GM19351 (cell line): ENCODE measurements around the gene HOTAIR.

ENCODE experiments used
- ATAC-seq: cut with Tn5 transposase; IDR thresholded peaks from one replicate; pipeline ENCODE4 v1.9.1; 2021; ENCODE audit warnings: mild to moderate bottlenecking, moderate library complexity; ENCODE audit not compliant: unreplicated experiment

Gene HOTAIR

DNA sequence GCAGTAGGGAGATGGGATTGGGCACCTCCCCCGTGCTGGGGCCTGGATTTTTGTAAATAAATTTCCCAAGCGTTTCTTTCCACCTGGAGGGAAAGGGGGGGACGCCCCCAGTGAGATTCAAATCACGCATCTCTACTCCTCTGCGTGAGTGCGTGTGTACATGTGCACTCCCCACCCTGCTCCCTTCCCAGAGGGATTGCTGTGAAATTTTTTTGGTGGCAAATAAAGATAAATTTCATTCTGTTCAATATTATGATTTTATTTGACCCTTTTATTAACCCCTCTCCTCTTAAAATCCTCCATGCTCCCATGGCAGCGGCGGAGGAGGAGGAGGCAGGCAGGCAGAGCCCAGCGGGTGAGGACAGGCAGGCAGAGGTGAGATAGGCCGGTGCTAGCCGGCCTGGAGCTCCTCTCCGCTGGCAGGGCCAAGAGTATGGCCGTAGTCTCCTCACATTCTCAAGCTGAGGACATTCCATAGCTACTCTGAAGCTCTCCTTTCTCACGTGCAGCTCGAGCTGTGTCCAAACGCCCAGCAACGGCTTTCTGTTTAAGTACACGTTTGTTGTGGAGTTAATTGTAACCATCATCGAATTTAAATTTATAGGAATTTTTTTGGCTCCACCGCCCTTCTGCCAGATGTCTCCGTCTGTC is 1.5 kb upstream of the HOTAIR start:
- ATAC-seq: no peak

- no peak for ATAC-seq
These were observed 862 bp upstream of the HOTAIR start for GRCh38 chr12:53975479-53976152.

- ATAC-seq: no peak
These were observed 314 bp upstream of the HOTAIR start for GRCh38 chr12:53975064-53975471.

DNA sequence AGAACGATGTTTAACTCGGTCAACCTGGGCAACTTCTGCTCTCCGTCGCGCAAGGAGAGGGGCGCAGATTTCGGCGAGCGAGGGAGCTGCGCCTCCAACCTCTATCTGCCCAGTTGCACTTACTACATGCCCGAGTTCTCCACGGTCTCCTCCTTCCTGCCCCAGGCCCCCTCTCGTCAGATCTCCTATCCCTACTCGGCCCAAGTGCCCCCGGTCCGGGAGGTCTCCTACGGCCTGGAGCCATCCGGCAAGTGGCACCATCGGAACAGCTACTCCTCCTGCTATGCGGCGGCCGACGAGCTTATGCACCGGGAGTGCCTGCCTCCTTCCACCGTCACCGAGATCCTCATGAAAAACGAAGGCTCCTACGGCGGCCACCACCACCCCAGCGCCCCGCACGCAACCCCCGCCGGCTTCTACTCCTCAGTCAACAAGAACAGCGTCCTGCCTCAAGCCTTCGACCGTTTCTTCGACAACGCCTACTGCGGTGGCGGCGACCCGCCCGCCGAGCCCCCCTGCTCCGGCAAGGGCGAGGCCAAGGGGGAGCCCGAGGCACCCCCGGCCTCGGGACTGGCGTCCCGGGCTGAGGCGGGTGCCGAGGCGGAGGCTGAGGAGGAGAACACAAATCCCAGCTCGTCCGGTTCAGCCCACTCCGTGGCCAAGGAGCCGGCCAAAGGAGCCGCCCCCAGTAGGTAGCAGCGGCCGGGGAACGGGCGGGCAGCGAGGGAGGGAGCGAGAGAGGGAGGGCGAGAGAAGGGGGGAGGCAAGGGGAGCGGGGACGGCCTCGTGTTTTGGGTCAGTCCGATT is 1.3 kb downstream of the HOTAIR start:
- no peak for ATAC-seq

DNA sequence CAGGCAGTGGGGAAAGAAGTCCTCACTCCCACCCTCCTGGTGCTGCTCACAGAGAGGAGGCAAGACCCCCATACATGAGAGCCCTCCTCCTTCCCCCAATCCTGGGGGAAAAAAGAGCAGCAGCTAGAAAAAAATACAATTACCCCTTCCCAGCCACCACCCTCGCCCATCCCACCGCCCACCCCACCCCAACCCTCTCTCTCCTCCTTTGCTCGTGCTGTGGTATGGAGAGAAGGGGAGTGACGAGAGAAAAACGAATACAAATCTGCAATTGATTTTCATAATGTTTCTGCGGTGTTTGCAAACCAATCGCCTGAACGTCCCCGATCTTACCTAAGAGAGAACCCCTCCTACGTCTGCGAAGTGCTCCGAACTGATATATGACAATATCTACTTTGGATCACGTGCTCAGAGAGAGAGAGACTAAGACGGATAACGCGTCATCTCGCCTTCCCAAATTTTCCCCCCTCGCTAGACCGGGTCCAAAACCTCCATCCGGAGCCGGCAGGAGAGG is 2.0 kb downstream of the HOTAIR start, which contains the start of gene HOXC11:
HOXC11 (plus strand) TSS at position 405 of the 514 bp plus-strand sequence. CDS start 116 bp downstream, outside the sequence.
- no peak for ATAC-seq

DNA sequence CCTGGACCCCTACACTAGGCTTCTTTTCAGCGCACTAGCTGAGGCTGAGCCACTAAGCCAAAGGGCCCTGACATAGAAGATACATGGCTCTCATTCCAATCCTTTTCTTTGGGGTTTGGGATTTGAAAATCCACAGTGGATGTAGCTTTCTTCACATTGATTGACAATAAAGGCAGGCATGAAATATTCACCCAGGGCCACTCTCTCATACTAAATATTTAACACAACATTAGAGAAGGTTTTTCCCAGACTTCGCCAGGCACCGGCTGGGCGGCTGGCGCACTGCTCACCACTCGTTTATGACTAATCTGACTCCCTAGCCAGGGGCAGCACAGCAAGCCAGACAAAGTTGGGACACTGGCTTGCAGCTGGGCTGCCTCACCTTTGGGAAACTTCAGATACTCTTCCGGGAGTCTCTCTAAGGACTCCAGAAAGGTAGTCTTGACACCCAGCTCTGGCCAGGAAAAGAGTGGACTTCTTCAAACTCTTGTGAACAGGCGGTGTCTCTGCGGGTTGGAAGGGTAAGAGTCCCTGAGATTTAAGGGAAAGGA is 2.5 kb downstream of the HOTAIR start:
- no peak for ATAC-seq

GRCh38 chr12:53971686-53972085 is 3.1 kb downstream of the HOTAIR start:
- no peak for ATAC-seq

DNA sequence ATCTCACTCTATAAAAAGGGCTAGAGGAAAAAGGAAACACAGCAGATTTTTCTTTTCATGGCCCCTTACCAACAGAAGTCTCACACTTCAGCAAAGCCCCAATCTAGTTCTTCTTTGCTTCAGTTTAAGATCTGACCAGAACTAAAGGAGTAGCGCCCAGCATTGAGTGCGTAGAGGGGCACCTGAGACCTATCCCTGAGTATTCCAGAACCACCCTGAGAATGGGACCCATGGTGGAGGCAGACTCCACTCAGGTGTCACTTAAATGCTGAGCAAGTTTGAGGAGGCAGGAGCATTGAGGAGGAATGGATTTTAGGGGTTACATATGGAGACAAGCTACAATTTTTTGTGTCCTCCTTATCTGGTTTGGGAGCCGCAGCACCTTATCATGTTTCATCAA is 3.6 kb downstream of the HOTAIR start:
- no peak for ATAC-seq

DNA sequence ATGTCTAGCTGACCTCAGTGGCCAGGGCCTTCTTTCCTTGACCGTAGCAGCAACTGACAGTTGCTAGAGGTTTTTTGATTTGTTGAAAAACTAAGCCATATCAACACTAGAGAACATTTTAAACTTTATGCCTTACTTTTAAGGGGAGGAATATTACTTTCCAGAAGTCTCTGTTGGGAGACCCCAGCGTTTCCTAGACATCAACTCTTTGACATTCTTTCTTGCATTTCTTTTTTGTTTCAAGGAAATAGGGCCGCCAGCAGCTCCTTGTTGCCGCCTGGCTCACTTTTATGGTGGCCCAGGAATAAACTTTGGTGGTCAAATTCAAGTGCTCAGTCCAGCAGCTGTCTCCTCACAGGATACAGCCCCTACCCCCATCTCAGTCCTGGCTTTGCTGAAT is 4.3 kb downstream of the HOTAIR start:
- no peak for ATAC-seq

GRCh38 chr12:53969588-53970259 is 5.0 kb downstream of the HOTAIR start:
- ATAC-seq: no peak

DNA sequence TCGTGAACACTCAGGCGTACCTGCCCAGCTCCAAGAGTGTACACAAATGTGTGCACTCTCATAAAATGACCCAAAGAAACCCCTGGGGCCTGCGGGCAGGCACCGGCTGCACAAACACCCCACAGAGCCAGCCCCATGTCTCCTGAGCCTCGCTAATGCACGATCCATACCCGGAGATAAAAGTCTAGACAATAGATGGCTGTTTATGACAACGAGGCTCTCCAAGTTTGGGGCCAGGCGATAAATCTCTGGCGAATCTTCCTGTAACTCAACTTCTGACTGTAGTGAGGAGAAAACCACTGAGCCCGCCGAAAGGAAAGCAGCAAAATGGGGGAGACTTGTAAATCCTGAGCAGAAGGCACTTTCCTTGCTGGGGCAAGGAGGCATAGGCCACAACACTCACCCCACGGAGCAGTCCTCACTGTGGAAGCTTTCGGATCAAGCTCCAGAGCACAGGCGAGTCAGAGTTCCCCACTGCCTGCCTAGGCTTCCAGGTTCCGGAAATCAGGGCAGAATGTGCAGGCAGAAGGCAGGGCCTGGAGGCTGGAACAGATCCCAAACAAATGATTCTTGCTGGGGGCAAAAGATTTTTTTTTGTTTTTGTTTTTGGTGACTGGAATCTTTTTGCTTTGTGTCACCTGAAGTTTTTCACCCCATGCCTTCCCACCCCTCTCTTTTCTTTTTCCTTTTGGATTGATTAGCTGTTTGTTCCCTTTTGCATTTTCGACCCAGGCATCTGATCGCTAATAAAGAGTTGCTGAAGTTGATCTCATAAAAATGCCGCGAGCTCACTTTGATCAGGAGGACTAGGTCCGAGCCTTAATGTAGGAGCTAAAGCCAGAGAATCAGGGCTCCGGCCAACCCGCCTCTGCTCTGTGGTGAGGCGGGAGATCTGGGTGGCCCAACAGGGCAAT is 6.3 kb downstream of the HOTAIR start:
- no peak for ATAC-seq

DNA sequence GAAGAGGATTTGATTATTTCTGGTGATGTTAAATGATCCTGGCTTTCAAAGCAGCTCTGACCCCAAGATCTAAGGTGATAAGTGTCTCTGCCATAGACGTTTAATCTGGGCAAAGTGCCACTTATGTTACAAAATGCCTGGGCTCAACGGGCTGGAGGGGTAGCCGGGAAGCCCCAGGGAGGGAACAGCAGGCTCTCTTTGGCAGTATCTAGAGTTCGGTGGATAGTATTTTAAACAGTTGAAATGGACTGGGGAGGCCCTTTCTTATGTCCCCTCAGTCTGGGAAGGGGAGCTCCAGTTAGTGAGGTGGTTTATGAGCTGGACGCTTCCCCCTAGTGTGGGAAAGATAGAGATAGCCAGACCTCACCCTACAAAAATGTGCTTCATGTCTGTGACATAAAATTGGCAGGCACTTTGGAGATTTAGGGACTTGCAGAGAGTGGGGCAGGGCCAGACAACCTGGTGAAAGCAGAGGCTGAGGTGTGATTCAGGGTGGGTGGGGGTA is 7.3 kb downstream of the HOTAIR start:
- no peak for ATAC-seq

- no peak for ATAC-seq
These were observed 8.2 kb downstream of the HOTAIR start for GRCh38 chr12:53966385-53967133.

- no peak for ATAC-seq
These were observed 8.7 kb downstream of the HOTAIR start for GRCh38 chr12:53966085-53966384.

DNA sequence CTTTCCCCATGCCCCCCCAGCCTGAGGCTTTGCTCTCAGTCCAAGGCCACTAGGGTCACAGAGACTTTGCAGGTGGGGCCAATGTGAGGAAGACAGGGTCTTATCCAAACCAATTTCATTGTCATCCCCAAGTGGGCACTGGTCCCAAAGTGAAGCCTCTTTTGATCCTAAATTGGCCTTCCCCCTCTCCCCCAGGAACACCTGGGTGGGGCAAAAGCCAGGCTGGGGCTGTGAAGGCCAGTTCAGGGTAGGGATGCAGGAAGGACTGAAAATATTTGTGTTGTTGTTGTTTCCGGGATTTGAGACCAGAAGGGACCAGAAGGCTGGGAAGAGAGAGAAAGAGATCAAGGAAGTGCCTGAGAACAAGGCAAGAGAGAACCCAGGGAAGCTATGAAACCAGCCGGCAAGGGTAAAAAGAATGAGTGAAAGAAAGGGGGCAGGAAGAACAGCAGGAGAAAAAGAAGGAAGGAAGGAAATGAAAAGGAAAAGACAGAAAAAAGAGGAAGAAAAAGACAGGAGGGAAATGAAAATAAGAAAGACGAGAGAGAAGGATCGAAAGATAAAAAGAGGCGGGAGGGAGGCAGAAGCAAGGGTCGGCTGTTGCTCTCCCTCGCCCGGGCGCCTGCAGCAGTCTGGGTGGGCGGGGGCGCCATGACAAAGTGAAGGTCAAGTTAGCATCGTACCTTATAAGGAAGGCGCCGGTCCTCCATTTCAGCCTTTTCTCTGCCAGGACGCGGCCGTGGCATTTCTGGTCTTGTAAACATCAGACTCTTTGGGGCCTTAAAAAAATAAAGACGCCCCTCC is 9.3 kb downstream of the HOTAIR start:
- ATAC-seq: no peak

GRCh38 chr12:53964315-53964713 is 10.4 kb downstream of the HOTAIR start:
- ATAC-seq: no peak

DNA sequence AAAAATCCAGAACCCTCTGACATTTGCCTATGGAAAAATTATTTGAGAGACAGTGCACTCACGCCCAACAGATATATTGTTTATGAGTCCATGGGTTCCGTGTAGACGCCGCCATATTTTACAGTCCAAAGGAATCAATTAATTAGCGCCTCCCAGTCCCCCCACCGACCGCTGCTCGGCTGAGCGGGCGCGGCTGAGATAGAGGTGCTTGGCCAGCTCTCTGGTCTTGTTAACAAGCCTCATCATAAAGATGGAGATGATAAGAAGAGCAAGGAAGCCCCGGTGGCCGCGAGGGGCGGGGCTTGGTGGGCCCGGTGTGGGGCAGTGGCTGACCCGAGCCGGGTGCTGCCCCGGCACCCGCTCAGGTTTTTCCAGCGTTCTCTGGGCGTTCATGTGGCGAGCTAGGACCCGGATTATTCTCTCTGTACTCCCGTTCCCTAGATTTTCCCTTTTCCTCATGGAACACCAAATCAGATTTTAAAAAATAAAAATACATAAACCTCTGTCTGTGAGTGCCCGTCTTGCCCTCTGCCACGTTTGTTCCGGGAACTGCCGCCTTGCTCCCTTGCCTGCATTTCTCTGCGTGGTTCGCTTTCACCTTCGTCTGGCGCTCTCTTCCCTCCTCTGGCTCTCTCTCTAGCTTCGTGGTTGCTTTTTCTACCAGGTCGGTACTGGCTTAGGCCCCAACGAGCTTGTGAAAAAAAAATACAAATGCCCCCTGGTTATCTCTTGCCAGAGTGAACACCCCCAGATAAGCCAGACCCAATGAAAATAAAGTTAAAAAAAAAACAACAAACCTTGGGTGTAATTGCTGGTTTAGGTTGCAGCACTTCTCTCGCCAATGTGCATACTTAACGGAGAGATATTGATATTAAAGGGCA is 11.1 kb downstream of the HOTAIR start:
- no peak for ATAC-seq
